ENCODE results near the gene RHOA. TPM values are rescaled to one million over a fixed set of nuclear protein-coding genes. Genes with fewer than 3 reads are reported as not detected.
"Not testable (repeated sequence)": the region's sequence is repeated elsewhere in the genome, so short reads cannot be mapped to it uniquely, and the experiment has no call there.

RHOA gene
- total RNA-seq, 2 donors from 2014 or later, result 216 to 252 TPM

DNA sequence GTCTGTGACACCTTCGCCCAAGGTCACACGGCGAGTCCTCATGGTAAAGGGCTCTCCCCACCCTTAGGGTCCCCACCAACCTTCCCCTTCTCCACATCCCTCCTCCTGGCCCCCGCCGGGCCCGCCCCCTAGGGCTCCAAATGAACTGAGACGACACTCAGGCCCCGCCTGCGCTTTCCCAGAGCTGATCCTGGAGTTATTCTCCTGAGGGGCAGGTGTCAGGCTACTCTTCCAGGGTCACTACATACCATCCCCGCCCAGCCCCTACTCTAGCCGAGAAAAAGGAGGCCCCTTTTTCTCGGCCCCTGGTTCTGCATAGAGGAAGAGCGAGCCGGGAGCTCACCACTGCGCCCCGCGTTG is 72.2 kb downstream of the RHOA start:
- WGBS, 2 donors, result 0 to 2% methylated on average over 5 to 17 of the region's 17 CpGs
- Histone ChIP-seq H3K4me3 (peak overlapping the region; percentile 90 to 93), H3K9me3 (no peaks in the 10 kb centered on the region), H3K36me3 (replicated peaks in 1 of 2; ENCODE audit: insufficient read depth in 1 of 2, low read depth in 2 of 2) (no peaks in the 10 kb centered on the region), H3K4me1 (peaks cover 28% of the 10 kb centered on the region), H3K27me3 (no peaks in the 10 kb centered on the region), H3K27ac (peak overlapping the region; percentile 67 to 91 (median 86))
- DNase-seq (no peak), ATAC-seq (no peak)
- no peak for TF ChIP-seq POLR2A (IDR thresholded peaks at IDR 0.05)
- TF ChIP-seq, protein P1, sequence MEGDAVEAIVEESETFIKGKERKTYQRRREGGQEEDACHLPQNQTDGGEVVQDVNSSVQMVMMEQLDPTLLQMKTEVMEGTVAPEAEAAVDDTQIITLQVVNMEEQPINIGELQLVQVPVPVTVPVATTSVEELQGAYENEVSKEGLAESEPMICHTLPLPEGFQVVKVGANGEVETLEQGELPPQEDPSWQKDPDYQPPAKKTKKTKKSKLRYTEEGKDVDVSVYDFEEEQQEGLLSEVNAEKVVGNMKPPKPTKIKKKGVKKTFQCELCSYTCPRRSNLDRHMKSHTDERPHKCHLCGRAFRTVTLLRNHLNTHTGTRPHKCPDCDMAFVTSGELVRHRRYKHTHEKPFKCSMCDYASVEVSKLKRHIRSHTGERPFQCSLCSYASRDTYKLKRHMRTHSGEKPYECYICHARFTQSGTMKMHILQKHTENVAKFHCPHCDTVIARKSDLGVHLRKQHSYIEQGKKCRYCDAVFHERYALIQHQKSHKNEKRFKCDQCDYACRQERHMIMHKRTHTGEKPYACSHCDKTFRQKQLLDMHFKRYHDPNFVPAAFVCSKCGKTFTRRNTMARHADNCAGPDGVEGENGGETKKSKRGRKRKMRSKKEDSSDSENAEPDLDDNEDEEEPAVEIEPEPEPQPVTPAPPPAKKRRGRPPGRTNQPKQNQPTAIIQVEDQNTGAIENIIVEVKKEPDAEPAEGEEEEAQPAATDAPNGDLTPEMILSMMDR (IDR thresholded peaks at IDR 0.05), result no peak
- intact Hi-C loops (cut with DNase I), result no loop called here

DNA sequence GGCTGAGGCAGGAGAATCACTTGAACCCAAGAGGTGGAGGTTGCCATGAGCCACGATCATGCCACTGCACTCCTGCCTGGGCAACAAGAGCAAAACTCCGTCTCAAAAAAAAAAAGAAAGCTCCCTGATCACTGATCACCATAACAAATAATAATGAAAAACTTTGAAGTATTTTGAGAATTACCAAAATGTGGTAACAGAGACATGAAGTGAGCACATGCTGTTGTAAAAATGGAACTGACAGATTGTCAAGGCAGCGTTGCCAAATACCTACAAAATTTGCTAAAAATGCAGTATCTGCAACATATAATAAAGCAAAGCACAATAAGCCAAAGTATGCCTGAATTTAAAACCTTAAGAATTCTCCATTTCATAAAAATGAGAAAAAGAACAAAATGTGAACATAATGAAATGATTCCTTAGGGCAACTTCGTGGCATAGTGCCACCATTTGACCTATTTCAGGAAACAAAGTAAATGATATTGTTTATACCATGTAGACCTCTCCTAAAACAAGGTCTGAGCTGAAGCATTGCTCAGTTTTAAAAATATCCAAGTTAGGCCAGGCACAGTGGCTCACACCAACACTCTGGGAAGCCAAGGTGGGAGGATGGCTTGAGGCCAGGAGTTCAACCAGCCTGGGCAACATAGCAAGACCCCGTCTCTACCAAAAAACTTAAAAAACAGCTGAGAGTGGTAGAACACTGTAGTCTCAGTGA is 77.7 kb downstream of the RHOA start:
- H3K4me1 ChIP-seq, result peaks cover 12% of the 10 kb centered on the region
- no peak for ATAC-seq

DNA sequence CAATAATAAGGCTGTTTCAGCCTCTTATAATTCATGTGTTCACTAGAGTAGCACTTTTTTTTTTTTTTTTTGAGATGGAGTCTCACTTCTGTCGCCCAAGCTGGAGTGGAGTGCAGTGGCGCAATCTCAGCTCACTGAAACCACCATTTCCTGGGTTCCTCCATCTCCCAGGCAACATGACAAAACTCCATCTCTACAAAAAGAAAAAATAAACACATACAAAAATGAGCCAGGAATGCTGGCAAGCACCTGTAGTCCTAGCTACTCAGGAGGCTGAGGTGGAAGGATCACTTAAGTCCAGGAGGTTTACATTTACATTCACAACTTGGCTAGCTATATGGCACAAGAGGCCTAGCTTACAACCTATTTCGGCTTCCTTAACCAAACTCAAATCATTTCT is 78.7 kb downstream of the RHOA start:
- ATAC-seq (no peak), DNase-seq (peak in 1 of 4 donors; percentile 32)
- no peak overlapping the region for H3K27ac ChIP-seq
- no peak for TF ChIP-seq POLR2A (IDR thresholded peaks at IDR 0.05)
- TF ChIP-seq, protein P1 (IDR thresholded peaks at IDR 0.05), result no peak
- H3K36me3 ChIP-seq (replicated peaks in 1 of 2; ENCODE audit: insufficient read depth in 1 of 2, low read depth in 2 of 2), result peaks cover 0 to 28% of the 10 kb centered on the region in 2 donors
- H3K4me1 ChIP-seq, result peaks cover 2% of the 10 kb centered on the region
- 78 to 96% methylated on average over 3 of the region's 3 CpGs for WGBS, 2 donors
- no peak overlapping the region for H3K4me3 ChIP-seq
- no peaks in the 10 kb centered on the region for H3K9me3 ChIP-seq
- intact Hi-C loops (cut with DNase I), result no loop called here
- no peaks in the 10 kb centered on the region for H3K27me3 ChIP-seq

More for the DNA sequence above, 77.7 kb downstream of the RHOA start:
- no peaks in the 10 kb centered on the region for H3K27me3 ChIP-seq
- H3K9me3 ChIP-seq, result no peaks in the 10 kb centered on the region
- H3K4me3 ChIP-seq, result no peak overlapping the region
- intact Hi-C loops (cut with DNase I), result no loop called here
- 84 to 90% methylated on average over 5 of the region's 5 CpGs for WGBS, 2 donors
- no peak for TF ChIP-seq POLR2A (IDR thresholded peaks at IDR 0.05)
- TF ChIP-seq, protein P1 (IDR thresholded peaks at IDR 0.05), result no peak
- H3K27ac ChIP-seq, result no peak overlapping the region
- DNase-seq, result no peak
- peaks cover 0 to 24% of the 10 kb centered on the region in 2 donors for H3K36me3 ChIP-seq (replicated peaks in 1 of 2; ENCODE audit: insufficient read depth in 1 of 2, low read depth in 2 of 2)

DNA sequence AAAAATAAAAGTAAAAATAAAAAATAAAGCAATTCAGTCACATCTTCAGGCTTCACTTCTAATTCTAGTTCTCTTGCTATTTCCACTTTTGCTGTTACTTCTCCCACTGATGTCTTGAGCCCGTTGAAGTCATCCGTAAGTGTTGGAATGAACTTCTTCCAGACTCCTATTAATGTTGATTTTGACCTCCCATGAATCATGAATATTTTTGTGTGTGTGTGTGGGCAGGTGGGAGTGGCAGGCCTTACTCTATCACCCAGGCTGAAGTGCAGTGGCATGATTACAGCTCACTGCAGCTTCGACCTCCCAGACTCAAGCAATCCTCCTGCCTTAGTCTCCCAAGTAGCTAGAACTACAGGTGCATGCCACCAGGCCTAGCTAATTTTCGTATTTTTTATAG is 82.6 kb downstream of the RHOA start:
- TF ChIP-seq POLR2A (IDR thresholded peaks at IDR 0.05), result no peak
- TF ChIP-seq, protein P1 (IDR thresholded peaks at IDR 0.05), result no peak
- Histone ChIP-seq H3K9me3 (no peaks in the 10 kb centered on the region), H3K27me3 (no peaks in the 10 kb centered on the region), H3K36me3 (replicated peaks in 1 of 2; ENCODE audit: insufficient read depth in 1 of 2, low read depth in 2 of 2) (peaks cover 3 to 49% of the 10 kb centered on the region in 2 donors), H3K4me3 (no peak overlapping the region), H3K4me1 (no peaks in the 10 kb centered on the region), H3K27ac (no peak overlapping the region)
- intact Hi-C loops (cut with DNase I), result no loop called here
- ATAC-seq, result no peak
- no peak for DNase-seq
- 89 to 94% methylated on average over 4 of the region's 4 CpGs for WGBS, 2 donors

DNA sequence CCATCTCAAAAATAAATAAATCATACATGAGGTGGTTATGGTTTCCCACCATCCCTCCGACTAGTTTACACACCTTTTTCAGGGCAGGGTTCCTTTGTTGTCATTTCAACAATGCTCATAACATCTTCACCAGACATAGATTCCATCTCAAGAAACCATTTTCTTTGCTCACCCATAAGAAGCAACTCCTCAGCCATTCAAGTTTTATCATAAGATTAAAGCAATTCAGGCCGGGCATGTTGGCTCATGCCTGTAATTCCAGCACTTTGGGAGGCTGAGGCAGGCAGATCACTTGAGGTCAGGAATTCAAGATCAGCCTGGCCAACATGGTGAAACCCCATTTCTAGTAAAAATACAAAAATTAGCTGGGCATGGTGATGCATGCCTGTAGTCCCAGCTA is 83.4 kb downstream of the RHOA start:
- intact Hi-C loops (cut with DNase I); H3K4me3 ChIP-seq; H3K4me1 ChIP-seq; H3K9me3 ChIP-seq; DNase-seq; ATAC-seq; H3K27me3 ChIP-seq; H3K27ac ChIP-seq: not testable (repeated sequence)
- WGBS, 2 donors, result 78% methylated on average over 2 of the region's 2 CpGs
- peaks cover 3 to 43% of the 10 kb centered on the region in 2 donors for H3K36me3 ChIP-seq (replicated peaks in 1 of 2; ENCODE audit: insufficient read depth in 1 of 2, low read depth in 2 of 2)
